HG02981 (cell line): ENCODE results near the gene THAP3.
"Not testable (repeated sequence)": the region's sequence is repeated elsewhere in the genome, so short reads cannot be mapped to it uniquely, and the experiment has no call there.

Experiments
- ATAC-seq: cut with Tn5 transposase; IDR thresholded peaks from one replicate; pipeline ENCODE4 v1.9.1; 2021; ENCODE audit warnings: mild to moderate bottlenecking, moderate library complexity; ENCODE audit not compliant: unreplicated experiment

THAP3 gene

DNA sequence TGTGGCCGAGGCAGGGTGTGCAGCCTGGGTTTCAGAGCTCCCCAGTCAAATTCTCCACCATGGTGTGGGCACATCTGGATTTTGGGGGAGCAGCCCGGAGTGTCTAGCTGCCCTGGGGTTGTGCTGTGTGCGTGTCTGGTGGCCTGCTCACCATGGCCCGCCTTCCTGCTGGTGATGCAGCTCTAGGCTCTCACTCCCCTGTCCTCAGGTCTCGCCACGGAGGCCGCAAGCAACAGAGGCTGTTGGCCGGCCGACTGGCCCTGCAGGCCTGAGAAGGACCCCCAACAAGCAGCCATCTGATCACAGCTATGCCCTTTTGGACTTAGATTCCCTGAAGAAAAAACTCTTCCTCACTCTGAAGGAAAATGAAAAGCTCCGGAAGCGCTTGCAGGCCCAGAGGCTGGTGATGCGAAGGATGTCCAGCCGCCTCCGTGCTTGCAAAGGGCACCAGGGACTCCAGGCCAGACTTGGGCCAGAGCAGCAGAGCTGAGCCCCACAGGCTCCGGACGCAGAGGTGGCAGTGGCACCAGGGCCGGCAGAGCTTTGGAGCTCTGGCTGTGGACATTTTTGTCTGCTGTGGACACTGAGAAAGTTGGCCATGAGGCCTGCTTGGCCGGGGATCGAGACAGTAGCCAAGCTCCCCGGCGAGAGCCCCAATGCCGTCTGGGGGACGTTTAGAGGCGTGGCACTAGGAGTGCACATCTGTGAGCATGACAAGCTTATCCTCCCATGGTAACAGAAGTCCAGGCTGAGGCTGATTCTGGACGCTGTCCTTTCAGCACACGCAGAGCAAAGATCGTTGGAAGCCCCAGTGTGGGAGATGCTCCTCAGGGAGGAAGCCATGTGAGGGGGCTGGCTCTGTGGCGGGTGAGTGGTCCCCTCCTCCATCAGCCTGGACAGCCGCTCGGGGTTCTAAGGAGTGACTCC lies 8.2 kb downstream of the THAP3 start:
- no peak for ATAC-seq

DNA sequence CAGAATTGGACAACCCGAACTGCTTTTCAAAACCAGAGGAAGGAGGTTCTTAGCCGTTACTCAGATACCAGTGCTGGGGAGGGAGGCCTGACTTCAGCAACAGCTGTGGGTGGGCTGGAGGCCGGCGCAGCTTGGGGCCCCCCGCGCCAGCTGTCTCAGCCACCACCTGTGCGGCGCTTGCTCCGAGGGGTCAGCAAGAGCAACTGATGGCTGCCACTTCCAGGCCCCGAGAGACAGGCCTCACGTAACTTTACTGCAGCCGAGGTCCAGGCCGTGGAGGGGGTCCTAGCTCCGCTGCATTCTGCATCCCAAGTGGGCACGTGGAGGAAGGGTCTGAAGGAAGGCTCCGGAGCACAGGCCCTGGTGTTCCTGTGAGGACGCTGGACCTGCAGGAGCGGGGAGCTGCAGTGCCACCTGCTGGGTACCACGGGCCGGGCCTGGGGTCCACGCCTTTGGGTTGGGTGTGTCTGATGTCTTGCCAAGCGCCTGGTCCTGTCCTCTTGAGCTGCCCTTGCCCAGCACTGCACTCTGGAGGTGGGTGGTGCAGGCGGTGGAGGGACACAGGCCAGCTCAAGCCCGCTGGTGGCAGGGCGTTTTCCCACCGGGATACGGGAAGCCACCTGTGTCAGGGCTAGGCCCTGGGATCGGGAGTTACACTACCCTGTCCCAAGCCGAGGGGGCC lies 9.8 kb downstream of the THAP3 start:
- ATAC-seq: no peak

DNA sequence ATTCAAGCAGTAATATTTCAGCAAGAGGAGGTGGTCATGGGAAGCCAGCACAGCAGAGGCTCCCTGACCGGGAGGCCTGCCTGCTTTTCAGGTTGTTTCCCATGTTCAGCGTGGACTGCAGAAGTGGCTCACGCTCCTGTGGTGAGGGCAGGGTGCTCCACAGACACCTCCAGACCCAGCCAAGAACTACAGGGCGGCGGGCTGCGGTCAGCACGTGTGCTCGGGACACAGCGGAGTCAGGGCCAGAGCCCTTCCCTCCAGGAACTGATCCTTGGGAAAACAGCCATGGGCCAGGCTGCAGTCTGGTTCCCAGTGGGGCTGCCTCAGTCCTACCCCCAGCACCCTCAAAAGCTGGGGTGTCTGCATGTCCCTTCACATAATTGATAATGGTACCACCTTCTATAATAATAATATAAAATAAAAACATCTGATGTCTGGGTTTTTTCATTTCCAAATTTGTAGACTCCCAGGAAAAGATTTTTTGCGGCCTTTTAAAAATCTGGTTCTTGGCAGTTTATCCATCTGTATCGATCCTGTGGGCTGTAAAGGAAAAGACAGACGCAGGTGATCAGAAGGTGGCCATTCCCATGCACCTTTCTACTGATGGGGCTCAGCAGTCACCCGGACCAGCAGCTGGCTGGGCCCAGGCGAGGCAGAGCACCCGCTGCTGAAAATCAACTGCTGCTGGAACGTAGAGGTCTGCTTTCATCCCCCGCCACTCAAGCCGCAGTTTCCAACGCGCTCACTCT lies 10.7 kb downstream of the THAP3 start:
- no peak for ATAC-seq

DNA sequence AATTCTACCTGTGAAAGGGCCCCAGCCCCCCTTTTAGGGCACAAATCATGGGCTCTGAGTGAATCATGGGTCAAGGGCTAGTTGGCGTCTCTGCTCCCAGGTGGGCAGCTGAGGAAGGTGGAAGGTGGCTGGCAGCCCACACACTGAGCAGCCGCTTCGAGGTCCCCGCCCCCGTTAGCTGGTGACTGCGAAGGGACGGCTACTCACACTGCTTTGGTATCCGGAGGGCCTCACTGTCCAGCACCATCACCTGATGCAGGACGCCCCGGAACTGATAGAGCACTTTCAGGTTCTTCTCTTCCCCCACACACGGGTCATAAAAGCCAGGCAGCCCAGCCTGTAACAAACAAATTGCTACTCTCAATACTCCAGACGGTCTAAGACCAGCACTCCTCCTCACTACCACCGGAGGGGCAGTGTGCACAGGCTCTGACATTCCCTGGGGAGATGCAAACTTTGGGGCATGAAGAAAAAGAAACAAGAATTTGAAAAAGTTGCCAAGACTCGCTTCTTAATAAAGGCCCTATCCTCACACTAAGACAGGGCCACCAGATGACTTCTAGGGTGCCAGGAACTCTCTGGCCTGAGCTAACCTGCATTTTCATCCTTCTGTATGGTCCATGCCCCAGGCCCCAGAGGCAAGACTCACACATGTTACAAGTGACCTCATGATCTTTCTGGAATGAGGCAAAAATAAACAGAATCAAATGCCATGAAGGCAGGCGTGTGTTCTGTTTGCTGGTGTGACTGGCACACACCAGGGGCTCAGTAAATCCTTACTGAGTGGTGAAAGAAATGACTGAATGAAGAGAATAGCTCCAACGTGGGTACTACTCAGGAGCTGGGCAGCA lies 11.5 kb downstream of the THAP3 start:
- no peak for ATAC-seq

DNA sequence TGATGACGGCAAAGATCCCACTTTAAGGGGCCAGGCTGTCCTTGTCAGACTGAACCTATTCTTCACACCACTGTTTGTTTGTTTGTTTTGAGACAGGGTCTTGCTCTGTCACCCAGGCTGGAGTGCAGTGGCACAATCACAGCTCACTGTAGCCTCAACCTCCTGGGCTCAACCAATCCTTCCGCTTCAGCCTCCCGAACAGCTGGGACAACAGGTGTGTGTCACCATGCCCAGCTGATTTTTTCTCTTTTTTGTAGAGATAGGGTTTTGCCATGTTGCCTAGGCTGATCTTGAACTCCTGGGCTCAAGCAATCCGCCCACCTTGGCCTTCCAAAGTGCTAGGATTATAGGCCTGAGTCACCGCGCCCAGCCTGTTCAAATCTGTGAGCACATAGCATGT lies 12.1 kb downstream of the THAP3 start:
- not testable (repeated sequence) for ATAC-seq

DNA sequence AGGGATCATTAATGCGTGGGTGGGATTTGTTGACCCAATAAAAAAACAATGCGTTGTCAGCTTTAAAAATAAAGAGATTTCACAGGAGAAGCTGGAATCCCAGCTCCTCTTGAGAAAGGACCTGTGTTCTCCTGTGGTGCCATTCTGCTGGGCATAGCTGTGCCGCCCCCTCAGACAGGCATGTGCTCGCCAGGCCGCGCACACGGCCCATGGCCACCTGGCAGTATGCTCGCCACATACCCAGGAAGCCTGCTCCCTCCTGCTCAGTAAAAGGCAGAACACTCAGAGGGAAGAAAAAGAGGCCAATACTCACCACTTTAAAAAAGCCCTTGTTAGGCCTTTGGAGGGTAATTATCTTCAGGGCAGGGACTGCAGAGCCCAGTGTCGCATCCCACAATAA lies 13.1 kb downstream of the THAP3 start:
- no peak for ATAC-seq

DNA sequence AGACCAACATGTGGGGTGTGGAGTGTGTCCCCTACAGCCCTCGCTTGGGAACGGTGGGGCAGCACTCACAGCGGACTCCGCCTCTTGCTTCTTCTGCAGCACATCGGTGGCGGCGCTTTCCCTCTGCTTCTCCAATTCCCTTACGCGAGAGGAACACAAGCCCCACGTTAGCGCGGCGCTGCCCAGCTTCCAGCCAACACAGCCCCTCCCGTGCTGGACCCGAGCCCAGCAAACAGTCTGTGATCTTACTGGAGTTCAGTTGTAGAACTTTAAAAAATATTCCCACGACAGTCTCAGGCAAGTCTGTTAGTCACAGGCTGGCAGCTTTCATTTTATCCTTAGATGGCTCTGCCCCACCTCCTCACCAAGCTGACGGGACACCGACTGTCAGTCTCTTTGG lies 13.6 kb downstream of the THAP3 start:
- ATAC-seq: no peak

DNA sequence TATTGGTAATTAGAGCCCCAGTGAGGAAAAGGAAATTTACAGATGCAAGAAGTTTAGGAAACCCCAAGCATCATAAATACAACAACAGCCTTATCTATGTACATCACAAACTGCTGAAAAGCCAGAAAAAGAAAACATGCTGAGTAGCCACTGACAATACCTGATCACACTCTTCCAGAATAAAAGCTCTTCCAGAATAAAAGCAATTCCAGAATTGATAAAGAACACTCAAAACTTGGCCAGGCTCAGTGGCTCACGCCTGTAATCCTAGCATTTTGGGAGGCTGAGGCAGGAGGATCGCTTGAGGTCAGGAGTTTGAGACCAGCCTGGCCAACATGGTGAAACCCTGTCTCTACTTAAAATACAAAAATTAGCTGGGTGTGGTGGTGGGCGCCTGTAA lies 16.2 kb downstream of the THAP3 start:
- ATAC-seq: not testable (repeated sequence)

DNA sequence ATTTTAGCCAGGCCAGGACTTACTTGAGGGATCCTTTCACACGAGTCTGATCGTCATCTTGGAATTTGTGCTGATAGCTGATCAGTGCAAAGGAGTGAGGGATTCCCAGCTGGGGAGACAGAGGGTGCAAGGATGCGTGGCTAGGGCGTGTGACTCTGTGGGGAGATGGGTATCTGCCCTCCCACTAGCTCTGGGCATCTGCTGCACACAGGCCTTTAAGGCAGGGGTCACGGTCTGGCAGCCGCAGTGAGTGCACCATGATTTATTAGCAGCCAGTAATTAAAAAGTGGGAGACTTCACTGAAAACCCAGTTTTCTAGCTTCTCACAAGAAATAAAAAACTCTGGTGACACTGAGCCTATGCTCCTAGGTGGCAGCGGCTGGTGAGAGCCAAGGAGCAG lies 20.4 kb downstream of the THAP3 start:
- no peak for ATAC-seq

DNA sequence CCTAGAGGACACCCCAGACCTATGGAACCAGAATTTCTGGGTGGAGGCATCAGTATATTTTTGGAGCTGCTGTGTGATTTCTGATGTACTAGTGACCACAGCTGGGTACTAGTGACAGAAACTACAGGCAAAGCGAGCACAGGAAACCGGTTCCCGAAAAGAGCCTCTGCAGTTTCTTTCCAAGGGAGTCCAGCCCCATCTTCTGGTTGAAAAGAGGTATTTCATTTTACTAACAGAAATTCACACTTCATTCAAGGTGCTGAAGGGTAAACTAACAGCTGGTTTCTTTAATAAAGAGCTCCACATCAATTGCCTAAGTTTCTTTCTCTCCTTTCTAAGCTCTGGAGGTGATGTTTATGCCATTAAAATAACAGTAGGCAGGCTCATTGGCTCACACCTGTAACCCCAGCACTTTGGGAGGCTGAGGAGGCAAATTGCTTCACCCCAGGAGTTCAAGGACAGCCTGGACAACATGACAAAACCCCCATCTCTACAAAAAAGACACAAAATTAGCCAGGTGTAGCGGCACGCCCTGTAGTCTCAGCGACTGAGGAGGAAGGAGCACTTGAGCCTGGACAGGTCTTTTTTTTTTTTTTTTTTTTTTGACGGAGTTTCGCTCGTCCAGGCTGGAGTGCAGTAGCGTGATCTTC lies 22.0 kb downstream of the THAP3 start:
- no peak for ATAC-seq

DNA sequence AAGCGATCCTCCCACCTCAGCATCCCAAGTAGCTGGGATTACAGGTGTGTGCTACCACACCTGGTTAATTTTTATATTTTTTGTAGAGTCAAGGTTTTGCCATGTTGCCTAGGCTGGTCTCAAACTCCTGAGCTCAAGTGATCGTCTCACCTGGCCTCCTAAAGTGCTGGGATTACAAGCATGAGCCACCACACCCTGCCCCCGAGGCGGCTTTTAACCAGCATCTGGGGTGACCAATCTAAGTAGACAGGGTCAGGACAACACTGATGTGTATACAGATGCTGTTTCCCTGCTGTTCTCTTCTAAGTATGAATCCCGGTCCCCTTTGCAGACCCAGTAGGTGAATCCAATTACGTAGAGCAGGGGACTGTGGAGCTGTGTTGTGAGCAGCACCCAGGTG lies 23.9 kb downstream of the THAP3 start:
- ATAC-seq: no peak

DNA sequence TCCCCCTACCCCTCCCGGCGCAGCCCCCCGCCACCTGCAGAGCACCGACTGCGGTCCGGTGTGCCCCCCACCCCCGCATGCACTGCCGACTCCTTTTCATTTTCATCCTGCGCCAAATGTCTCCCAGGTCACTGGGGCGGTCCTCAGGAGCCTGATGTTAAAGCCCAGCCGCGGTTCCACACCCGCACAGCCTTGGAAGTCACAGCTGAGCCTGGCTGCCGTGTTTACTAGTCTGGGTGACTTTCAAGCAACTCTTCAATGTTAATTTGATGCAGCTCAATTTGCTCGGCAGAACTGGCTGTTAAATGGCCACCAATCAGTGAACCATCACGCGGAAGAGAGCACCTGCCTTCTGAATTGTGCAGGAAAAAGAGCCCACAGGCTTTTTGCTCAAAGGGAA lies 27.2 kb downstream of the THAP3 start:
- ATAC-seq: no peak

DNA sequence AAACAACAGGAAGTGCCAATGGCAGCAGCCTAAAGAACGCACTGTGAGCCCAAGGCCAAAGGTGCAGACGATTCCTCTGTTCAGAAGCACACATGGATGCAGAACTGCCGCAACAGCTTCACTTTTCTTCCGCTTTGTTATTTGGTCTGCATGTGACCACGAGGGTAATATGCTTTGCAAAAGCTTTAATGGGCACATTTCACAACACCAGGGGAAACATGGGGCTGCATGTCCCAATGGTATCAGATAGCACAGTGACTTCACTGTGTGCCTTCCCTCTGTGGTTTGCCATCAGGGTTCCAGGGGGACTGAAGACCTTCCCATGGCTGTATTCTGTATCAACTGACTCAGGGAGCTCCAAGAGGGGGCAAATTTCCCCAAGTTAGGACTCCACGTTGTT lies 28.3 kb downstream of the THAP3 start:
- no peak for ATAC-seq

DNA sequence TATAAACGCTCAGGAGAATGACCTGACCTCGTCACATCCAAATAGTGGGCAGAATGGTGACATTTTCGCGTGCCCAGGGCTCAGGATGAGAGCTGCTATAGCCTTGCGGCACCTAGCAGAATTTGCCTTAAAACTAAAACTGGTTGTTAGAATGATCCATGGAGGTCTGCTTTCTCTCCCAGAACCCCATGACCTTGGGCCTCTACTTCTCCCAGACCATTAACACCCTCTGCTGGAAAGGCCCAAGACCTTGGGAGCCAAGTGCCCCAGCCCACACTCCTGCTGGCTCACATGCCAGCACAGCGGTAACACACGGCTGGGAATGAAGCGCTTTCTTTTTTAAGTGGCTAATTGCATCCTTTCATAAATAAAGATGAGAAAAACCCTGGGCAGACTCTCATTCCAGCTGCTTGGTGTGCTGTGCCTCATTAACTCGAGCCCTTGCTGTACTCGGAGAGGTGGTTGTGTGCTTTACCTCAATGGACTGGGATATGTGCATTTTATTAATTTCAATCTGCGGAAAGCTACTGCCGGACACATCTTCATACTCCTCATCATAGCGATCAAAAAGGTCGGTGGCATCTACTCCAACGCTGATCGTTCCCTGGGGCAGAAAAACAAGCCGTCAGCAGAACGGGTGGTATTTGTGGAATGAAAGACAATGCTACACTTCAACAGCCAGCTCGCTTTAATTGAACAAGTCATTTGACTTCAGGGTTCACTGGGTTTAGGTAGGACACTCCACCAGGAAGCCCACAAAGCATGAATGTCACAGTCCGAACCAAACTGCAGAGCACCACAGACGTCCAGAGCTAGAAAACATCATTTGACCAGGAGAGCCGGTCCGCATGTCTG lies 29.0 kb downstream of the THAP3 start:
- ATAC-seq: no peak

DNA sequence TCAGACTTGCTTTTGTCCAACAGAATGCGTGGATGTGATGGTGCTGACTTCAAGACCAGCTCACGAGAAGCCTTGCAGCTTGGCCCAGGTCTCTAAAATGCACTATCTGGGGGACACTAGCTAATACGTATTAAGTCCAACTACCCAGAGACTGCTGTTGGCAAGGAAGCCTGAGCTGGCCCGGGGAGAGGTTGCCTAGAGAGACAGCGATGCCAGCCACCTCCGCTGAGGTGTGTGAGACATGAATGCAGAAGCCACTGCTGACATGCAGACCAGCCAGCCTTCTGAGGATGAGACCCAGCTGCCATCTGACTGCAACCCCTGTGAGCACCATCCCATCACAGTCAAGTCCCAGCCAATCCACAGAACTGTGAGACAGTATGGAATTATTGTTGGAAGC lies 32.5 kb downstream of the THAP3 start:
- ATAC-seq: no peak

DNA sequence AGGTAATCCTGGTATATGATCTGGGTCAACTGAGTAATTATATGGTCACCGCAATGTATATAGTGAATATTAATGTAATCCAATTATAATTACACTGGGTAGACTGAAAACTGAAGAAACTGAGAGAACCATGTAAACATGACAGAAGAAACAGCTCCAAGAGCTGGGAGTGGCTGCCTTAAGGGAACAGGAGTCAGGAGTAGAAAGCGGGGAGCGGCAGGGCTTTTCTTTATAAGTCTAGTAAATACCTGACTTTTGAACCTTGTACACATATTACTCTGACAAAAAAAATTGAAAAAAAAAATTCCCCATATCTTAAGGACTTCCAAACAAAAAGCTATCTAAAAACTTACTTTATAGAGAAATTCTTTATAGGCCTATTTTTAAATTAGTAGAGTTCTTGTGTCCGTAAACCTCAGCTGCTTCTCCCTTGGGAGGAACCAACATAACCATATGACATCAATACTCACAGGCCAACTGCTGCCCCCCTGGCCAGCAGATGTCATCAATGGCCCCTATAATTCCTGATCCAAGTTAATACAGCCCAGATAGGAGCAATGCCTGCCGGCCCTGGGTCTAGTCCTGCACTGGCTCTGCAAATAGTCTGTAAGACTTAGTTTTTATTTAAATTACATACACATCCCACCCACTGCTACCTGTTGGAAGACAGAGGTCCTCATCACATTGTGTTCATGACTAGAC lies 33.8 kb downstream of the THAP3 start:
- no peak for ATAC-seq

DNA sequence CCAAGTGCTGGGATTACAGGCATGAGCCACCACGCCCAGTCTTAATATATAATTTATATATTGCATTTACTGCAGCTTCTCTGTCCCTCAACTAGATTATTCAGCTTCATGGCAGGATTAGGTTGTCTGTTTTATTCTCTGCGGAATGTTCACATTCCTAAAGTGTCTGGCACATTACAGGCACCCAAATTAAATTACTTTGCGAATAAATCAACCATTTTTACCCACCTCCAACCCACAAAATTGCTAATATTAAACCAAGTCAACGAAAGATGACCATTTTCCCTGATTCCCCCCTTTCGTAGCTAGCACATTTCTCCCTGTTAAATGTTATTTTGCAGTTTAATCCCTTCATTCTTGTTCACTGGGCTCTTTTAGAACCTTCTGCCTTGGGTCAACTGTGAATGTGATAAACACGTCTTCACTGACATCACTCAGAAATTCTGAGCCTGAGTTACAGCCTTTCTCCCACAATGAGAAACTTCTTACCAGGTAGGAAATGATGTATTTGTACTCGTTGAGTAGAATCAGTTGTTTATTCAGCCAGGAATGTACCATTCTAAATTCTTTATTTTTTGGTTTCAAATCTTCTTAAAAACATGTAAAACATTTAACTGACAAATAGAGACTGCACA lies 35.9 kb downstream of the THAP3 start:
- ATAC-seq: no peak

DNA sequence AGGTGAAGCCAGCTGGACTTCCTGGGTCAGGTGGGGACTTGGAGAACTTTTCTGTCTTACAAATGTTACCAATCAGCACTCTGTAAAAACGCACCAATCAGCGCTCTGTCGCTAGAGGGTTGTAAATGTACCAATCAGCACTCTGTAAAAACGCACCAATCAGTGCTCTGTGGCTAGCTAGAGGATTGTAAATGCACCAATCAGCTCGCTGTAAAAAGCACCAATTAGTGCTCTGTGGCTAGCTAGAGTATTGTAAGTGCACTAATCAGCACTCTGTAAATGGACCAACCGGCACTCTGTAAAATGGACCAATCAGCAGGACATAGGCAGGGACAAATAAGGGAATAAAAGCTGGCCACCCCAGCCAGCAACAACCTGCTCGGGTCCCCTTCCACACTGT lies 37.8 kb downstream of the THAP3 start:
- ATAC-seq: not testable (repeated sequence)
